HepG2 (cell line): ENCODE measurements around the gene NKX1-1. TPM values are rescaled to one million over a fixed set of nuclear protein-coding genes. Genes with fewer than 3 reads are reported as not detected.

Source experiments
- CEBPB ChIP-seq: IDR thresholded peaks from 2 replicates; pipeline ENCODE4 v1.6.1; 2011; ENCODE audit warnings: low read depth, low read length, improper control_type of control experiment, borderline replicate concordance
- DZIP1 ChIP-seq: sonication (generic); formaldehyde crosslinking; IDR thresholded peaks from 2 replicates; pipeline ENCODE4 v1.5.0; 2020; ENCODE audit warnings: mild to moderate bottlenecking, missing genetic modification reagents
- FOXK2 ChIP-seq: fragments of 450-650 bp; IDR thresholded peaks from 2 replicates; pipeline ENCODE4 v1.6.1; 2016
- HNF1B ChIP-seq: sonication (generic); formaldehyde crosslinking; IDR thresholded peaks from 2 replicates; pipeline ENCODE4 v1.5.1; 2020; ENCODE audit warnings: mild to moderate bottlenecking, moderate library complexity, missing genetic modification reagents
- HNF4G ChIP-seq, 2 experiments: sonication (generic) in 1 of 2; formaldehyde crosslinking in 1 of 2; IDR thresholded peaks; 2 replicates each; pipeline versions ENCODE4 v1.4.0 to v1.6.1; 2011 to 2020; ENCODE audit warnings: borderline replicate concordance in 2 of 2, low read depth in 2 of 2, mild to moderate bottlenecking in 2 of 2, low read length in 1 of 2, missing genetic modification reagents in 1 of 2, moderate library complexity in 1 of 2
- HNRNPL ChIP-seq: fragments of 200-400 bp; formaldehyde crosslinking; IDR thresholded peaks from 2 replicates; pipeline ENCODE4 v1.6.1; 2017; ENCODE audit warnings: mild to moderate bottlenecking, low read depth, low read length
- HOXA5 ChIP-seq: sonication (generic); formaldehyde crosslinking; IDR thresholded peaks from 2 replicates; pipeline ENCODE4 v1.4.0; 2020; ENCODE audit warnings: missing genetic modification reagents
- NRL ChIP-seq: sonication (generic); formaldehyde crosslinking; IDR thresholded peaks from 2 replicates; pipeline ENCODE4 v1.5.0; 2020; ENCODE audit warnings: missing genetic modification reagents, mild to moderate bottlenecking, moderate library complexity, borderline replicate concordance
- RFXAP ChIP-seq: sonication (generic); formaldehyde crosslinking; IDR thresholded peaks from 2 replicates; pipeline ENCODE4 v1.4.0; 2020; ENCODE audit warnings: missing genetic modification reagents, borderline replicate concordance
- SMYD3 ChIP-seq: sonication (generic); formaldehyde crosslinking; IDR thresholded peaks from 2 replicates; pipeline ENCODE4 v1.8.1; 2023; ENCODE audit warnings: mild to moderate bottlenecking, missing genetic modification reagents
- SNRNP70 ChIP-seq: fragments of 200-400 bp; formaldehyde crosslinking; IDR thresholded peaks from 2 replicates; pipeline ENCODE4 v1.6.1; 2017; ENCODE audit warnings: mild to moderate bottlenecking, low read depth, low read length, moderate library complexity
- TAF15 ChIP-seq: fragments of 200-400 bp; formaldehyde crosslinking; IDR thresholded peaks from one replicate; pipeline ENCODE4 v1.6.1; 2018; ENCODE audit warnings: mild to moderate bottlenecking, low read depth, low read length; ENCODE audit not compliant: poor library complexity, severe bottlenecking
- YEATS4 ChIP-seq: sonication (generic); formaldehyde crosslinking; IDR thresholded peaks from 2 replicates; pipeline ENCODE4 v1.4.0; 2020; ENCODE audit warnings: missing genetic modification reagents, borderline replicate concordance
- ZBTB8A ChIP-seq: sonication (generic); formaldehyde crosslinking; IDR thresholded peaks from 2 replicates; pipeline ENCODE4 v1.4.0; 2020; ENCODE audit warnings: mild to moderate bottlenecking, low read depth, missing genetic modification reagents, borderline replicate concordance
- ZFP37 ChIP-seq: sonication (generic); formaldehyde crosslinking; IDR thresholded peaks from 2 replicates; pipeline ENCODE4 v1.4.0; 2020; ENCODE audit warnings: missing genetic modification reagents, borderline replicate concordance
- ZNF256 ChIP-seq: sonication (generic); formaldehyde crosslinking; conservative IDR thresholded peaks from 2 replicates; pipeline ENCODE4 v1.4.0; 2020; ENCODE audit warnings: missing genetic modification reagents
- ZNF263 ChIP-seq: sonication (generic); formaldehyde crosslinking; IDR thresholded peaks from 2 replicates; pipeline ENCODE4 v1.4.0; 2020; ENCODE audit warnings: missing genetic modification reagents
- ZNF432 ChIP-seq: sonication (generic); formaldehyde crosslinking; IDR thresholded peaks from 2 replicates; pipeline ENCODE4 v1.5.0; 2020; ENCODE audit warnings: missing genetic modification reagents, mild to moderate bottlenecking, borderline replicate concordance
- ZNF501 ChIP-seq: sonication (generic); formaldehyde crosslinking; IDR thresholded peaks from 2 replicates; pipeline ENCODE4 v1.5.1; 2020; ENCODE audit warnings: mild to moderate bottlenecking, moderate library complexity, missing genetic modification reagents
- ZNF660 ChIP-seq: sonication (generic); formaldehyde crosslinking; IDR thresholded peaks from 2 replicates; pipeline ENCODE4 v1.5.1; 2020; ENCODE audit warnings: mild to moderate bottlenecking, low read depth, missing genetic modification reagents, borderline replicate concordance
- ZNF709 ChIP-seq: sonication (generic); formaldehyde crosslinking; IDR thresholded peaks from 2 replicates; pipeline ENCODE4 v1.5.0; 2020; ENCODE audit warnings: mild to moderate bottlenecking, missing genetic modification reagents
- ZNF773 ChIP-seq: sonication (generic); formaldehyde crosslinking; IDR thresholded peaks from 2 replicates; pipeline ENCODE4 v1.4.0; 2020; ENCODE audit warnings: missing genetic modification reagents, borderline replicate concordance
- ZNF776 ChIP-seq: sonication (generic); formaldehyde crosslinking; IDR thresholded peaks from 2 replicates; pipeline ENCODE4 v1.4.0; 2020; ENCODE audit warnings: mild to moderate bottlenecking, missing genetic modification reagents
- ZNF850 ChIP-seq: sonication (generic); formaldehyde crosslinking; conservative IDR thresholded peaks from 2 replicates; pipeline ENCODE4 v1.9.0; 2021; ENCODE audit warnings: mild to moderate bottlenecking, missing genetic modification reagents
- polyA plus RNA-seq, 8 experiments: library from polyadenylated mRNA; depleted of rRNA in 3 of 8; stranded (reverse) in 7 of 8; unstranded in 1 of 8; fragments of >200 nt; fragmentation: Illumina TruSeq in 4 of 8; extraction: Trizol in 4 of 8; gene quantifications; 2 replicates each; pipeline versions ENCODE4 v1.2.1 to v1.2.3, GENCODE V29; 2011 to 2016; ENCODE audit warnings: low read depth in 4 of 8, missing spikeins in 1 of 8, mixed read lengths in 1 of 8; ENCODE audit not compliant: insufficient read depth in 1 of 8
- total RNA-seq, 5 experiments: library from RNA; depleted of rRNA; stranded (reverse); fragments of >200 nt; fragmentation: Illumina TruSeq; extraction: Trizol; gene quantifications; 2 replicates each; pipeline ENCODE4 v1.2.3, GENCODE V29; 2016; ENCODE audit warnings: low read depth in 1 of 5
- TF ChIP-seq, protein P1 (sequence below): IDR thresholded peaks from 2 replicates; pipeline ENCODE4 v1.6.1; 2018; ENCODE audit warnings: missing genetic modification reagents, mild to moderate bottlenecking, missing compliant biosample characterization

The NKX1-1 gene
- total and polyA plus RNA-seq, 2 of the 13 experiments (the other 11 are each of a cell fraction or from before 2014, with no cell fraction given): not detected

DNA sequence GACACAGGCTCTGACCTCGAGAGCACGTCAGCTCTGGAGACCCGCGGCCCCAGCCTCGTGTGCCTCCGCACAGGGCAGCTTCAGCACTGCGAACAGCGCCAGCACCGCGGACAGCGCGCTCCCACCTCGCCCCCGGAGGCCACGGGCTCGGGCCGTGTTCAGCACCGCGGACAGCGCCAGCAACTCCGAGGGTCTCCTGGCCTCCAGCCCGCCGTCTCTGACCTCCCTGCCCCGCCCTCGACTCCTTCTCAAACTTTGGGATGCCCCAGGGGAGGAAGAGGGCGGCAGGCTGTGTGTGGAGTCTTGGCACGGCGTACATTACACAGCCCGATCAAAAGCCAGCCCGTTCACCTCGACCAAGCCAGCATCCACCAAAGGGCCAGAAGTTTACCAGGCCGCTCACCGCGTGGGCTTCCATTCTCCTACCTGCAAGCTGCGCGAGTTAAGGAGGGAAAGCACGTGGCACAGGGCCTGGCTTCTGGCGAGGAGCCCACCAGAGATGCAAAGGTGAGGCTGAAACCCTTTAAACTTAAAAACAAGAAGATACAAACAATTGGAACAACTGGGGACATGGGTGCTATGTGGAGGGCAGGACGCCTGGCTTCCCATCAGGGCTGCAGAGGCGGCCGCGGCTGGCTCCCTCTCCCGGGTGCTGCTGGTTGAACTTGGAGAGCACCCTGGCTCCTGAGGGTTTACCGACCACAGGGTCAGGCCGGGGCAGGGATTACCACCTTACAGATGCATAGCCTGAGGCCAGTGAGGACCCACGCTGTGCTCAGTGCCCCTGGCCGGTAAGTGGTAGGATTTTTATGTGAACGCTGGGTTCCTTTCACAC lies 4.5 kb upstream of the NKX1-1 start (continued):
- TF ChIP-seq ZNF709 (CRISPR knock-in tag) (peak; percentile 100), ZNF660 (CRISPR knock-in tag) (peak; percentile 100), HNF1B (CRISPR knock-in tag) (peak; percentile 96), ZNF501 (CRISPR knock-in tag) (peak; percentile 100), TAF15 (peak; percentile 55), ZNF432 (CRISPR knock-in tag) (peak; percentile 99), HOXA5 (peak; percentile 100), FOXK2 (no peak), ZBTB8A (CRISPR knock-in tag) (peak; percentile 99), ZNF850 (CRISPR knock-in tag) (peak; percentile 99), HNRNPL (no peak), ZFP37 (CRISPR knock-in tag) (peak; percentile 100), ZNF776 (CRISPR knock-in tag) (peak; percentile 100), YEATS4 (CRISPR knock-in tag) (peak; percentile 98), NRL (CRISPR knock-in tag) (peak; percentile 100), SNRNP70 (no peak), ZNF773 (peak; percentile 100), CEBPB (no peak), RFXAP (CRISPR knock-in tag) (peak; percentile 99), ZNF256 (CRISPR knock-in tag) (peak; percentile 100), DZIP1 (CRISPR knock-in tag) (peak; percentile 100), ZNF263 (peak; percentile 96), SMYD3 (CRISPR knock-in tag) (peak; percentile 100), HNF4G (IDR thresholded peaks at IDR 0.05; ENCODE audit: borderline replicate concordance, low read depth, low read length) (no peak), HNF4G (CRISPR knock-in tag; IDR thresholded peaks at IDR 0.05; ENCODE audit: borderline replicate concordance, low read depth) (peak; percentile 96)
- TF ChIP-seq, protein P1, sequence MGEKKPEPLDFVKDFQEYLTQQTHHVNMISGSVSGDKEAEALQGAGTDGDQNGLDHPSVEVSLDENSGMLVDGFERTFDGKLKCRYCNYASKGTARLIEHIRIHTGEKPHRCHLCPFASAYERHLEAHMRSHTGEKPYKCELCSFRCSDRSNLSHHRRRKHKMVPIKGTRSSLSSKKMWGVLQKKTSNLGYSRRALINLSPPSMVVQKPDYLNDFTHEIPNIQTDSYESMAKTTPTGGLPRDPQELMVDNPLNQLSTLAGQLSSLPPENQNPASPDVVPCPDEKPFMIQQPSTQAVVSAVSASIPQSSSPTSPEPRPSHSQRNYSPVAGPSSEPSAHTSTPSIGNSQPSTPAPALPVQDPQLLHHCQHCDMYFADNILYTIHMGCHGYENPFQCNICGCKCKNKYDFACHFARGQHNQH (CRISPR knock-in tag): peak; percentile 100
